RCC 7860 (cell line): ENCODE measurements around the gene C6orf89.

Experiments
- DNase-seq: peaks from one replicate; pipeline ENCODE4 v3.0.0-alpha.2; 2015; ENCODE audit warnings: low spot score
- FAIRE-seq: peaks from 2 replicates; lab custom pipeline; 2012; peaks lifted over from hg19 to GRCh38; lab: Jason Lieb, UNC

C6orf89 gene

GRCh38 chr6:36964349-36964748, 78.6 kb downstream of the C6orf89 start:
- FAIRE-seq, result no peak
- no peak for DNase-seq

DNA sequence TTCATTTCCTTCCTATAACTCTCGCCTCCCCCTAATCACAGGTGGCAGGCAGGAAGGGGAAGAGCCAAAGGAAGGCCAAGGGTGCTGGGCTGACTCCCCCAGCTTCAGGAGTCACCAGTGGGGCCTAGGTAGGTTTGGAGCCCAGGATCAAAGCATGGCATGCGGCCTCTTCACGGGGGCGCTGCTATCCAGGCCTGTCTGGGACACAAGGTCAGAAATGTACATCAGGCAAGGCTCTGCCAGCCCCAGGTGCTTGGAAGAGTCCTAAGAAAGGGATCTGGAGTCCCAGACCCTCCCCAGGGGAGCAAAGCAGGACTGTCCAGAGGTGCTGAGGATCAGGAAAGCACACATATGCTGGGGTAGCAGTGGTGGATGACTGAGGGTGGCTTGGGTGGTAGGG, 79.2 kb downstream of the C6orf89 start:
- FAIRE-seq (no peak), DNase-seq (no peak)

DNA sequence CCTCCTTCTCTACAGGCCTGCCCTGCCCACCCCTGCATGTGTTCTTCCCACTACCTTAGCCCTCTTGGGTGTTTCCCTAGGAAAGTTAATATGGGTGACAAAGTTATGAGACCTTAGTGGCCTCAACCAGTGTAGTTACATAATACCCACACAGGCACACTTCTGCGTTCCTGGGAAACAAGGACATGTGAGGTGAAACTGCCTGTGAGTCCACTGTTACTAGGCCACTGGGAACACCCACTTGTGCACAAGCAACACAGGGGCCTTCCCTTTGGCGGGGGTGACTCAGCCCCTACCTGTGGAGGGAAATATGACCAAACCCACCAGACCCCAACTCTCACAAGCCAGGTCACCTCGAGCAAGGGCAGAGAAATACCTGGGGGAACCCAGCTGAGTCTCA, 81.5 kb downstream of the C6orf89 start:
- FAIRE-seq (no peak), DNase-seq (no peak)

GRCh38 chr6:36967757-36968156, 82.0 kb downstream of the C6orf89 start:
- no peak for DNase-seq
- FAIRE-seq, result no peak

DNA sequence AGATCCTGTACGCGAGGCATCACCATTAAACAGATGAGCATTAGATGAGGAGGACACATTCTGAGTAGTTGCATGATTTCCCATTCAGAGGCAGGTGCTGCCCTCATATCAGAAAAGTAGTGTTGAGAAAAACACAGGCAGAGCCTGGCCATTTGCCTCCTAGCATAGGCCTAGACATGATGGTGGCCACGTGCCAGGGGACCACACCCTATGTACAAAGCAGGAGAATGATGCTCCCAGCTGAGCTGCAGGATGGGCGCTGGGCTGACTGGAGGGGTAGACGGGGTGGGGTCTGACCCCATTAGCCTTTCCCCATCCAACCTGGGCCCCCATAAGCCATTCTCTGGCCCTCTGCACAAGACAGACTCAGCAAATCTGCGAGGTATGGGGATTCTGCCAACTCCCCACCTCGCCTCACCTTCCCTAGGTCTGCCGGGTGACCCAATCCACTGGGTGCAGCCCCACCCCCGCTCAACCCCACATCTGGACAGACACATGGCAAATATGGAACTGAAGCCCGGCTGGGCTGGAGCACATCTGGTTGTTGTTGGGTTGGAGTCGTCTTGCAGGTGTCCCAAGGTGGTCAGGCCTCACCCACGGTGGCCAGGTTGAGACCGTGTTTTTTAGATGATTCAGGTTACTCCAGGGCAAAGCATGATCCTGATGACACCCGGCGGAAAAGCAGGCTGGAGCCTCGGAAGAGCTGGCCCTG, 82.7 kb downstream of the C6orf89 start:
- FAIRE-seq (no peak), DNase-seq (no peak)

DNA sequence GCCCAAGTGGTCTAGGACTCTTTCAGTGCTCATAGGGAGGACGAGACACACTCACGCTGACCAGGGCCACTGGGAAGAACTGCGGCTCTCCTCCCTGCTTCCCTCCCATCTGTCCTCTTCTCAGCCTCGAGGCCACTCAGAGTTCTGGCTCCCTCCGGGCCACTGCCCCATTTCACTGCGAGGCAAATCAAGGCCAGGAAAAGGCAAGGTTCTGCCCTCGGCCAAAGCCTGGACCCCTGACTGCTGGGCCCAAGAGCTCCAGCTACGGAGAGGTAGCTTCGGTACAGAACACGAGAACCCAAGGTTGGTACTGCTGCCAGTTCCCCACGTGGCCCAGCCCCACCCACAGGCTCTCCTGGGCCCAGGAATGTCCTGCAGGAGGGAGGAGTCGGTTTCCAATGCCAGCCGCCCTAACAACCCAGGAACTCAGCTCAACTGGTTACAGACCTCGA, 83.5 kb downstream of the C6orf89 start:
- DNase-seq (no peak), FAIRE-seq (no peak)

DNA sequence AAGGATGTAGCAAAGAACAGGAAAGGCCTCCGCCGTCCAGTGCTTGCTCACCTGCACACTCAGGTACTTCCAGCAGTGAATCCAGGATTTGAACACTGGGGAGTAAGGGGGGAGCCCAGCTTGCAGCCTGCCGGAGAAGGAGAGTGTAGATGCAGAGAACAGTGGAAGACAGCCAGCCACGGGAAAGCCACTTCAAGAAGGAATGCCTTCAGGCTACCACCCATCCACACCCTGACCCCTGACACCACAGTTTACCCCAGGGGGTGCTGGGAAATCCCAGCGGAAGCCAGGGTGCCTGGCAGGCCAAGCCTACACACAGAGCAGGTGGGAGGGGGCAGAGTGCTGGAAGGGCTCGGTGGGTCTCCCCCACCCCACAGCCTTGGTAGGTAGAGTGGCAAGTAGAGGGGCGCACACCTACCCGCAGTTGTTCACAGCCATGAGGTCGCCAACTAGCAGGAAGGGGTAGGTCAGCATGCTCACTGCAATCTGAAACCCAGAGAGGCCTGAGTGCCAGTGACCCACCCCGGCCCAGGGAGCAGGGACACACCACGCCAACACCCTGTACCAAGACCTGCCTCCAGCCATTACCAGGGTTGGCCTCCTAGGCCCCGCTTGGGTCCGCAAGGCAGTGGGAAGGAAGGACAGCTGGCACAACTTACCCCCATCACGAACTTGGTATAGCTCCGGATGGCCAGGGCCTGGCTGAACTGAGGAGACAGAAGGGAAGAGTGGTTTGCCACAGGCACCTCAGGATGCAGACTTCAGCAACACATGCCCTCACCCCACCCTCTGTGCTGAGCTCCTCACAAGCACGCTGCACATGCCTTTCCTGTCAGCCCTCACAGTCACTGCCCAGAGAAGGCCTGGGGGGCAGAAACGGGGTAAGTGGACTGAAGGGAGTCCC, 84.5 kb downstream of the C6orf89 start:
- no peak for FAIRE-seq
- DNase-seq, result no peak

DNA sequence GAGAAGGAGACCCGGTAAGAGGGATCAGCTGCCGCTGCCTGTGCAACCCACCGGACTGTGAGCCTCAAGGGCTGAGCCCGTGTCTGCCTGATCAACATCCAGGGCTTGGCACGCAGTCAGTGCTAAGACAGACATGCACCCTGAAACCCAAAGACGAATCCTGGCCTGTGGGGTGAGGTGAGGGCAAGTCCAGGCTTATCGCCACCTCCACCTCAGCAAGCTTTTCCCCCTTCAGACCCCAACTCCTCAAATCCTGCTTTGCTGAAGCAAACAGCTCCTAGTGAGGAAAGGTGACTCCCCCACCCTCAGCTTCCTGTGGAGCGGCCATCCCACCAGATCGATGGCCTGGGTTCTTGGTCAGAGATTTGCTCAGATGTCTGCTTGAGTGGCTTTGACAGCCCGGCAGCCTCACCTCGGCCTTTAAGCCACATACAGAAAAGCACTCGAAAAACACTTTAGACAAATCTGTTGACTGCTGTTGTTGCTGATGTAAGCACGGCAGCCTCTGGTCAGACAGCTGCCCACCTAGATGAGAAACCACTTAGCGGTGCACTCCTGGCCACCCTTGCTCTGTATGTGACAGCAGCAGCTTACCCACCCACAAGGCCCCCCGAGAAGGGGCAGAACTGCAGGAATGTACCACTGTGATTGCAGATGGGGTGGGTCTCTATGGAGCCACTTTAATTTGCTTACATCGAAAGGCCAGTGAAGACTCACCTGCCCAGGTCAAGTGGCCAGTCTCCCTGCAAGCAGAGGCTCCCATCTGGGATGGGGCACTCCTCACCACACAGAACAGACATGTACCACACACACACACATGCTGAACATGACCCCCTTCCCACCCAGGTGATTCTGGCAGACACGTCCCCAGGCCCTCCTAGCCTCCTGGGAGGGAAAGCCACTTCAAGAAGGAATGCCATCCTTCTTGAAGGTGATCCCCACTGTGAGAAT, 85.4 kb downstream of the C6orf89 start:
- DNase-seq (no peak), FAIRE-seq (no peak)

DNA sequence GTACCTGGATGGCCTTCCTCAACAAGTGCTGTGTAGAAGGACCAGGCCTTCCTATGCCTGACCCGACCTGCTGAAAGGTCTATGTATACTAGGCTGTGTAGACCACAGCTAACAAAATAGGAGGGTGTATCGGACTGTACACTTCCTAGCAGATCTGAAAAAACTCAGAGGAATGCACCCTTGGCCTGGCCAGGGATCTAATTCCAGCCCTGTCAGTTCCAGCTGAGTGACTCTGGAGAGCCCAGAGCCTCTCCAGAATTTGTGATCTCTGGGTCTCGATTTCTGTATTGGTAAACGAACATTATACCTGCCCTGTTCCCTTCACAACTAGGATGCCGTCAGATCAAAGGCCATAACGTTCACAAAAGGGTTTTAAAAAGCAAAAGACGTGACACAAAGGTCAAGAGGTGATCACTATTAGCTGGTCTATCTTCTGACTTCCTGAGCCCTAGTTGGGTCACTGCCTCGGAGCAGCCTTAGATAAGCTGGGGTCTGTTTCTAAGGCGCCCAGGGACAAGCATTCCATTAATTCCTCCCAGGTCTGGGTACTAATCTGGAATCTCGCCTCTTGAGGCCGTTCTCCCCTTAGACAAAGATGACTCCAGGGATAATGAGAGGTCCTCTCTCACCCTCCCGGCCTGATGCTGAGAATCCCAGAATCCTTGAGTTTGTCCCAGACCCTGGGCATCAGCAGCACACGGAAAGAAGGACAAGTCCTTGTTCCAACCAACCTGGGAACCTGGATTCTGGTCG, 86.3 kb downstream of the C6orf89 start:
- no peak for FAIRE-seq
- DNase-seq, result no peak

DNA sequence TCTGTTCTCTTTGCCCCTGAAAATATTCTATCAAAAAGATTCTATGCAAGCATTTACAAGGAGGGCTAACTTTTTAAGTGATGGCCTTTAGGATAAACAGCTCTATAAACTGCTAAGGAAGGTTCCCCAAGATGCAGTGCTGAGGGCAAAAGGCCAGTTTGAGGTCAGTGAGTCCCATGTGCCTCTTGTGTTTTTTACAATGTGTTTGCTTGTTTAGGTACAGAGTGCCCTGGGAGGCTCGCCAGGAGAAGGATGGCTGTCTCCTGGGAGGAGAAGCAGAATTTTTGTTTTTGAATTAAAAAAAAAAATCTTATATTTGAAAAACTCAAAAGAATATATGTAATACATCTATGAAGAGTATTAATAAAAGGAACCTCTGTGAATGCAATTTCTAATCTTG, 87.4 kb downstream of the C6orf89 start:
- no peak for FAIRE-seq
- no peak for DNase-seq

- DNase-seq (no peak), FAIRE-seq (no peak)
These were observed 87.9 kb downstream of the C6orf89 start for GRCh38 chr6:36973647-36974046.

- no peak for FAIRE-seq
- DNase-seq, result no peak
These were observed 89.7 kb downstream of the C6orf89 start for GRCh38 chr6:36975231-36976006.

- DNase-seq (no peak), FAIRE-seq (no peak)
These were observed 90.2 kb downstream of the C6orf89 start for GRCh38 chr6:36976007-36976264.

DNA sequence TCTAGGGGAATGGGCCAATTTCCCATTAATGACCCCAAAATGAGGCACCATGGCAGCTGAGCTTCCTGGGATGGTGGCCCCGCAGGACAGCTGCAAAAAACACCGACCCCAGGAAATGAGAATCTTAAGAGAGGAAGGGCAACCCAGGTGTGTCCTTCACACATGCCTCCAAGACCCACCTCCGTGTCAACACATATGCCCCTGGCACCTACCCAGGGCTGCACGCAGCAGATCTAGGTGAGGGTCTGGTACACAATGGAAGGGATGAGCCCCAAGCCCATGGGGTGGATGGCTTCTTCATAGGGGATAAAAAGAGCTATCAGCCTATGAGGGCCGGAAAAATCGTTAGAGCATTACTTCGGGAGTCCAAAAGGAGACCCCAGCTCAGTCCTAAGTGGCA, 90.8 kb downstream of the C6orf89 start:
- FAIRE-seq (no peak), DNase-seq (no peak)

GRCh38 chr6:36976931-36977330, 91.2 kb downstream of the C6orf89 start:
- FAIRE-seq, result no peak
- no peak for DNase-seq

- DNase-seq (no peak), FAIRE-seq (no peak)
These were observed 91.8 kb downstream of the C6orf89 start for GRCh38 chr6:36977470-36977941.
